BJ (cell line): Measurements from ENCODE around the gene TMEM207. TPM values are rescaled to one million over a fixed set of nuclear protein-coding genes. Genes with fewer than 3 reads are reported as not detected.

Experiments
- CTCF ChIA-PET: fragments of 350-600 bp; formaldehyde crosslinking; extraction: SDS; loops from one replicate; lab custom pipeline; 2021; ENCODE audit warnings: antibody characterized with exemption, inconsistent platforms; lab: Yijun Ruan, JAX
- POLR2A ChIA-PET: fragments of 300-600 bp; sonication (Branson Sonifier 250); formaldehyde crosslinking; extraction: SDS; loops from one replicate; lab custom pipeline; 2021; ENCODE audit warnings: antibody characterized with exemption; lab: Charles Lee
- DNase-seq: peaks from one replicate; pipeline ENCODE4 v3.0.0-alpha.2; 2011; ENCODE audit warnings: low read depth
- H3K27me3 ChIP-seq: 2 replicates; pipeline ENCODE4 v1.6.0; 2011; ENCODE audit warnings: low read length; ENCODE audit not compliant: control insufficient read depth, insufficient read depth
- H3K36me3 ChIP-seq: 2 replicates; pipeline ENCODE4 v1.5.1; 2011; ENCODE audit warnings: low read length; ENCODE audit not compliant: control insufficient read depth, insufficient read depth
- H3K4me3 ChIP-seq: 2 replicates; pipeline ENCODE4 v1.5.1; 2011; ENCODE audit warnings: low read depth, mild to moderate bottlenecking, control low read depth, low read length
- CTCF ChIP-seq: IDR thresholded peaks from 2 replicates; pipeline ENCODE4 v1.5.1; 2011; ENCODE audit warnings: low read depth, mild to moderate bottlenecking, control low read depth, inconsistent platforms, low read length, moderate library complexity; ENCODE audit not compliant: insufficient read depth
- polyA plus RNA-seq: library from polyadenylated mRNA; depleted of rRNA; stranded (reverse); fragments of >200 nt; gene quantifications from 2 replicates; pipeline ENCODE4 v1.2.3, GENCODE V29; 2011

TMEM207 gene
- polyA plus RNA-seq, 1 experiment = not detected

GRCh38 chr3:190397889-190398288, 51.8 kb downstream of the TMEM207 start:
- Histone ChIP-seq H3K36me3 (no peaks in the 10 kb centered on the region), H3K27me3 (no peaks in the 10 kb centered on the region), H3K4me3 (no peak overlapping the region)
- DNase-seq = no peak
- POLR2A ChIA-PET = no interaction called here
- no peak for TF ChIP-seq CTCF
- CTCF ChIA-PET = interaction anchor here (0.7 to 1.1 kb wide), 3 partner anchors 8 to 173 kb away, joined by 3 to 4 read pairs (median 3); no protein-coding TSS in a partner anchor

- Histone ChIP-seq H3K36me3 (no peaks in the 10 kb centered on the region), H3K4me3 (no peak overlapping the region), H3K27me3 (no peaks in the 10 kb centered on the region)
- ChIA-PET CTCF (interaction anchor here (0.6 to 1.0 kb wide), 2 partner anchors 42 to 171 kb away, joined by 3 read pairs; no protein-coding TSS in a partner anchor), POLR2A (no interaction called here)
- TF ChIP-seq CTCF = no peak
- no peak for DNase-seq
Measured at GRCh38 chr3:190396001-190396400, 53.7 kb downstream of the TMEM207 start.

GRCh38 chr3:190388703-190389102, 61.0 kb downstream of the TMEM207 start:
- Histone ChIP-seq H3K4me3 (no peak overlapping the region), H3K27me3 (no peaks in the 10 kb centered on the region), H3K36me3 (no peaks in the 10 kb centered on the region)
- DNase-seq = no peak
- ChIA-PET POLR2A (no interaction called here), CTCF (interaction anchor here (1.2 kb wide), 2 partner anchors 9 to 63 kb away, joined by 3 to 4 read pairs; no protein-coding TSS in a partner anchor)
- no peak for TF ChIP-seq CTCF

- Histone ChIP-seq H3K27me3 (no peaks in the 10 kb centered on the region), H3K36me3 (no peaks in the 10 kb centered on the region), H3K4me3 (no peak within 1 kb of the TSS)
- no peak for TF ChIP-seq CTCF
- CTCF ChIA-PET = no interaction called here
- DNase-seq = no peak
- POLR2A ChIA-PET = no interaction called here
Measured at GRCh38 chr3:190387578-190388213, 62.0 kb downstream of the TMEM207 start, which contains the start of gene CLDN16. Gene CLDN16, plus strand, starts transcription at chr3:190388163. Its CDS starts 167 bp downstream, at chr3:190388330.

- no peak for TF ChIP-seq CTCF
- Histone ChIP-seq H3K27me3 (no peaks in the 10 kb centered on the region), H3K36me3 (no peaks in the 10 kb centered on the region), H3K4me3 (no peak overlapping the region)
- POLR2A ChIA-PET = no interaction called here
- CTCF ChIA-PET = interaction anchor here (1.0 to 1.5 kb wide), 3 partner anchors 62 to 160 kb away, joined by 3 to 6 read pairs (median 3); partner anchors contain the start of gene CLDN1
- DNase-seq = peak; percentile 87
Measured at GRCh38 chr3:190385731-190386688, 63.7 kb downstream of the TMEM207 start.
